Hematopoietic multipotent progenitor cell treated with erythropoietin and hydrocortisone succinate and interleukin-3 and kit ligand, for 6 days (in vitro differentiated cells): ENCODE measurements around the gene MGLL.

ENCODE experiments used
- DNase-seq: peaks from one replicate; pipeline ENCODE4 v3.0.0-alpha.2; 2015

Gene MGLL

GRCh38 chr3:127750226-127751031, 71.9 kb downstream of the MGLL start:
- DNase-seq, result peak; percentile 54

GRCh38 chr3:127749787-127750225, 72.5 kb downstream of the MGLL start:
- peak; percentile 75 for DNase-seq

DNA sequence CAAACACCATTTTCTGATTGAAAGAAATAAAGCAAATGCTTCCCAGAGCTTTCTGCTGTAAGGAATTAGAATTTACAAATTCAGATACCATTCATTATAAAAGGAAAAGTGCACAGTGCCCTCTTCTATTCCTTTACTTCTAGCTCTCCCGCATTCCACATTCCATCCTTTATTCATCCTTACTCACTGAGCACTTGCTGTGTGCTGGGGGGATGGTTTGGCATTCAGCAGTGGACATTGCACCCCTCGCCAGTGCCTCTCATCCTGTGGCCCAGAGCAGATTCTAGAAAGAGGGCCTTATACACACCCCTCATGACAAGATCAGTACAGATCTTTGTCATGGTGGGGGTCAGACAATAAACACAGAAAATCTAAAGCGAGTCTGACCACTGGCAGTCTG, 73.0 kb downstream of the MGLL start:
- DNase-seq, result no peak

DNA sequence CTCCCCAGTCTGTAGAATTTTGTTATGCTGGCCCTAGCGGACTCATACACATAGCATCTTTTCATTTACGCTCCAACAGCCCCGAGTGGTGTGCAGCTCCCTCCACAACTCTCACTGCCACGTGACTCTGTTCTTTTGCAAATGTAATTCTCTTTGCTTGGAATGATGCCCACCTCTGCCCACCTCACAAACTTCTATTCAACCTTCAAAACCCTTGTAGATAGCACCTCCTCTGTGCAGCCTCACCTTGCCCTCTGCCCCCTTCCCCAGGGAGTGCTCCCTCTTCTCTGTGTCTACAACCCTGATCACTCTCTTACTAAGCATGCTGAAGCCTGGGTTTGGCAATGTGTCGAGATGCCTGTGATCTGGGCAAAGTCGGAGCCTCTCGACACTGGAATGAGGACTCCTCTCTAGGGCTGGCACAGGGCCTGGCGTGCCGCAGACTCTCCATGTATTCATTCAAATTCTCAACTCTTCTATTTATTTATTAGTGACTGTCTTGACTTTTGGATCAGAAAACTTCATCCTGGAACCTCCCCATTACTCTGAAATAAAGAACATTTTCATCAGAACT, 73.5 kb downstream of the MGLL start:
- no peak for DNase-seq

GRCh38 chr3:127747751-127748521, 74.4 kb downstream of the MGLL start:
- DNase-seq, result no peak

- DNase-seq, result no peak
Measured at GRCh38 chr3:127747066-127747465, 75.2 kb downstream of the MGLL start.

- no peak for DNase-seq
Measured at GRCh38 chr3:127746400-127747057, 75.8 kb downstream of the MGLL start.

DNA sequence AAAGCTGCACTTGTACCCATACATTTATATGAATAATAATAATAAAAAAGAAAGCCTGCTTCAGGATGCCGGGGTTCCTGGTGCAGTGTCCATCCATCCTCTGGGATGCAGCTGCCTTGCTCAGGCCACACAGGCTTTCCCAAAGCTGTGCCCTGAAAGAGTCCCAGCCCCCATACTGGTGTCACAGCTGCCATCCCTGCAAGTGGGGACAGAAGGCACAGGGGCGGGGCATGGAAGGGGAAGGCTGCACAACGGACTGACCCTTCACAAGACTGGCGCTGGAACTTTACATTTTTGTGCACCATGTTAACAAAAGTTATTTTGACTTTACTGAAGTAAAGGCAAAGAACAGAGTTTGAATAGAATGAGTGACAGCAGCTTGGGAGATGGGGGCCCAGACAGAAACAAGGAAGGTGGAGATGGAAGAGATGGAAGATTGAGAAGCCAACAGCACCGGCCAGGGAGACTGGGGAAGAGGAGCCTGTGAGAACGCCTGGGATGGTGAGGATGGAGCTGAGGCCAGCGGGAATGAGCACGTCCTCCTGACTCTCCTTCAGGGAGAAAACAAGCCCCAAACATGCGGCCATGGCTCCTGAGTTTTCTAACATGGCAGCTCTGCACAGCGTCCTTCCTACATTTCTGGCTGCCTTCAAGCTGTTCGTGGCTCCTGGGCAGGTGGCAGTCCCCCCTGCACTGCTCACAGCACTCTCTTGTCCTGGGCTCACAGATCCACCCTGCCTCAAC, 76.5 kb downstream of the MGLL start:
- DNase-seq, result no peak

DNA sequence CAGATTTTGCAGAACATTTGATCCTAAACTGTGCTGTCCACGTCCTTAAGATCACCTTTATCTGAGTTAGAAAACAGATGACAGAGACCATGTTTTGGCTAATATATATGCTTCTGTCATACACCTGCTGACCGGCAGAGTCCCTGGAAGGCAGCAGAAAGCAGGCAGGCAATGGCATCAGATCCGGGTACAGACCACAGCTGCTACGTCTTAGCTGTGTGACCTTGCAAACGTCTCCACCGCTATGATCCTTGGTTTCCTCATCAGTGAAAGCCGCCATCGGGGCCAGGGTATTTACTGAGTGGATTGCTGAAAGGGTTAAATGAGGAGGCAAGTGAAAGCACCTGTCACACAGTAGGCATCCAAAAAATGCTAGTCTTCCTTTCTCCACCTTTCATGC, 77.4 kb downstream of the MGLL start:
- no peak for DNase-seq

DNA sequence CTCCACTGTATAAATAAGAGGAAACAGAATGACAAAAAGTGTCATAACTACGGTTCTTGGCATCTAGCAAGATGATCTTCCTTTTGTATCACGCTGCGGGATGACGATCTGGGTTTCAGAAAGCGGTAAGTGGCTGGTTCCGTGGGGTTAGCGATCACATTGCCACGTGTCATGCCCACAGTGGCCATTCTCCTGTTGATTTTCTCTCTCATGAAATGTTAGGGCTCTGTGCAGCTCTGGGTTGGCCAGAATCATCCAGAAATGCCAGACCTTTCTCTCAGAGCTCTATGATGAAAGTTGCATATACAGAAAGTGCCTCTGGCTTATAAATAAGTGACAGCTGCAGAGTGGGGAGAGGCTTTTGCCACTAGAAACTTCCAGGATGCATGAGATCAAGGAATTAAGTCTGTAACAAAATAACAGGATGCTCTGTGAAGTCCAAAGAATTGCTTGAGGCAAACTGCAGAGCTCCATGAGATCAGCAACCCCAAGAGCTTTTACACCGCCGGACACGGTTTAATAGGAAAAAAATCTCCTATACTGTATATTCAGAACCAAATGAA, 78.0 kb downstream of the MGLL start:
- DNase-seq, result no peak

GRCh38 chr3:127743351-127744252, 78.7 kb downstream of the MGLL start:
- no peak for DNase-seq

DNA sequence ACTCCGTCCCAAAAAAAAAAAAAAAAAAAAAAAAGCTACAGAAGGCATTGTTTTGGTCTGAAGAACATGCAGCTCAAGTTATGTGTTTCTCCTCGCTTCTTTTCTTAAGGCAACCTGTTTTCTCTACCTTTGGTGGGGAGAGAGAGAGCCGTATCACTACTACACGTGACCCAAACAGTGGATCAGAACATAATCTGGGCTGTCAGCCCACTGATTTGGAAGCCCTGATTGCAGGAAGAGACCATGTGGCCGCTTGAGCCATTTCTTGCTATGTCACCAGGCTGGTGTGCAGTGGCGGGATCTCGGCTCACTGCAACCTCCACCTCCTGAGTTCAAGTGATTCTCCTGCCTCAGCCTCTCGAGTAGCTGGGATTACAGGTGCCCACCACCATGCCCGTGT, 79.7 kb downstream of the MGLL start:
- no peak for DNase-seq

DNA sequence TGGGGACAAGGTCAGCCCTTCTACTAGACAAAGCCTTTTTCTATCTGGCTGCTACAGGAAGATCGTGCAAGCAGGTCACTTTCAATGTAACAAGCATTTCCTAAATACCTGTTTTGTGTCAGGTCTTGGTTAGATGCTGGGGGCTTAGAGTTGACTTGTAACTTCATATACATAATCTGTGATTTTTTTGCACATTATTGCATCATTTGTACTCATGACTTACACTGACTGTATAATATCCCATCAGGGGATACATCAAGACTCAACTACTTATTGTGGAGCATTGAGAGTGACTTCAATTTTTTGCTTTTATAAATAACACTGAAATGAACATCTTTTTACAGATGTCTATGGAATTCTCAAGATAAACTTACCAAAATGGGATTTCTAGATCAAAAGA, 80.6 kb downstream of the MGLL start:
- no peak for DNase-seq

- DNase-seq, result no peak
Measured at GRCh38 chr3:127741246-127741645, 81.1 kb downstream of the MGLL start.

- DNase-seq, result no peak
Measured at GRCh38 chr3:127740136-127740915, 82.0 kb downstream of the MGLL start.

GRCh38 chr3:127739347-127740135, 82.8 kb downstream of the MGLL start:
- DNase-seq, result no peak

GRCh38 chr3:127738192-127738840, 84.0 kb downstream of the MGLL start:
- DNase-seq, result peak; percentile 32

DNA sequence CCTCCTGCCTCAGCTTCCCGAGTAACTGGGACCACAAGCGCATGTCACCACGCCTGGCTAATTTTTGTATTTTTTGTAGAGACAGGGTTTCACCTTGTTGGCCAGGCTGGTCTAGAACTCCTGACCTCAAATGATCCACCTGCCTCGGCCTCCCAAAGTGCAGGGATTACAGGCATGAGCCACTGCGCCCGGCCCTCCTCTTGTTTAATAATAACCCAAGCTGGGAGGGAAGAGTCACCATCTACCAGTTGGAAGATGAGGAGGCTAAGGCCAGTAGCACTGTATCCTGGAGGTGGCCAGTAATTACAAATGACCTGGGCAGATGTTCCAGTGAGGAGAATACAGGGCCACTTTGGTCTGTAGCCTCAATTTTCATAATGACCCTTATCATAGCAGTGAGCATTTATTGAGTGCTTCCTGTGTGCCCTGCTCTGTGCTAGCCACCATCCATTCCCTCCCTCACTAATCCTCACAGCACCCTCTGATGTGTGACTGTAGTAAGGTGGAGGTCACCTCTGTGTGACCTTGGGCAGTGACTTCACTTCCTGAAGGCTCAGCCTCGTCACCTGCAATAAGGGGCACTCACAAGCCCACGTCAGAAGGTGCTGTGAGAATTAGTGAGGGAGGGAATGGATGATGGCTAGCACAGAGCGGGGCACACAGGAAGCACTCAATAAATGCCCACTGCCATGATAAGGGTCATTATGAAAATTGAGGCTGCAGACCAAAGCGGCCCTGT, 85.3 kb downstream of the MGLL start:
- no peak for DNase-seq
